ENCODE measurements around the gene SPNS2.
A peak's percentile ranks its signal among the peaks of the same experiment; 100 is the strongest.
"Not testable (repeated sequence)": the region's sequence is repeated elsewhere in the genome, so short reads cannot be mapped to it uniquely, and the experiment has no call there.

SPNS2 gene

DNA sequence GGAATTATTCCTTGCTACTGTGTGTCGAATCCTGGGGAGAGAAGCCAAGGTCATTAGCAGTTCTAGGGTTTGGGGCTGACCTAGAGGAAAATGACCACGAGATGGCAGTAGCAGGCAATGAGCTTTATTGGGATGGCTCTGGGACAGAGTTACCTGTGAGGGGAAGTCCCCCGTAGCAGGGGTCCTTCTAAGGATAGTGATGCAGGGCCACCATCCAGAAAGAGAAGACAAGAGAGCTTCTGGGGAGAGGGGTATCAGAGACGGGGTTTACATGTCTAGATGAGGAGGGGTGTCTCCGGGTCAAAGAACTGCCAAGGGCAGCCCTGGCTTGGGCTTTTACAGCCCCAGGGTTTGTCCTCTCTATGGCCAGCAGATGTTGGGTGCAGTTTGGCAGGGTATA is 68.1 kb downstream of the SPNS2 start:
- DNase-seq (ENCODE audit: low spot score) = peak; percentile 75

DNA sequence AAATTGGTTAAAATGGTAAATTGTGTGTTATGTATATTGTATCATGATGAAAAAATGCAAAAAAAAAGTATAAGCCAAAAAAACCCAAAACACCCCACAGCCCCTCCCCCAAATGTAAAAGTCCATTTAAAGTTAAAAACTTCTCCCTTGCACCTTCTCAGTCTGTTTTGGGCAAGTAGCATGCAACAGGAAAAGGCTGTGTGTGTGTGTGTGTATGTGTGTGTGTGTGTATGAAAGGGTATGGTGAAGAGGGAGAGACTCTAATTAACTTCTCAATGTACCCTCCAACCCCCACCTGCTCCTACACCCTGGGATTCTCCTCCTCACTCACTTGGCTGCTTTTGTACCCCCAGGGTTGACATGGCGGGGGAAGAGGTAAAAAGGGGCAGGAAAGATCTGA is 70.9 kb downstream of the SPNS2 start:
- no peak for DNase-seq (ENCODE audit: low spot score)

DNA sequence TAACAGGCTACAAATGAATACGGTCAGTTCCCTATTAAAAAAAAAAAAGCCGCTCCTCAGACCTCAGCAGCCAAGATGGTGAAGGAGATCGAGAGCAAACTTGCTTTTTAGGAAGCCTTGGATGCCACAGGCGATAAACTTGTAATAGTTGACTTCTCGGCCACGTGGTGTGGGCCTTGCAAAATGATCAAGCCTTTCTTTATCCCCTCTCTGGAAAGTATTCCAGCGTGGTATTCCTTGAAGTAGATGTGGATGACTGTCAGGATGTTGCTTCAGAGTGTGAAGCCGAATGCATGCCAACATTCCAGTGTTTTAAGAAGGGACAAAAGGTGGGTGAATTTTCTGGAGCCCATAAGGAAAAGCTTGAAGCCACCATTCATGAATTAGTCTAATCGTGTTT is 73.5 kb downstream of the SPNS2 start:
- no peak for DNase-seq (ENCODE audit: low spot score)

DNA sequence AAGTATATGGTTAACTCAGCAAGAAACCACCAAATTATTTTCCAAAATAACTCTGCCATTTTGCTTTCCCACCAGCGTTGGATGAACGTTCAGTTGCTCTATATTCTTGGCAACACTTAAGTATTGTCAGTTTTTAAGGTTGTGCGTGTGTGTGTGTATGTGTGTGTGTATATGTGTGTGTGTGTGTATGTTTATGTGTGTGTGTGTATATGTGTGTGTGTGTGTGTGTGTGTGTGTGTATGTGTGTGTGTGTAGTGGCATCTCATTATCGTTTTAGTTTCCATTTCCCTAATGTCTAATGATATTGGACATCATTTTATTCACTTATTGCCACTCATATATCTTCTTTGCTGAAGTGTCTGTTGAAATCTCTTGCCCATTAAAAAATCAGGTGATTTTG is 74.4 kb downstream of the SPNS2 start:
- DNase-seq (ENCODE audit: low spot score) = no peak

DNA sequence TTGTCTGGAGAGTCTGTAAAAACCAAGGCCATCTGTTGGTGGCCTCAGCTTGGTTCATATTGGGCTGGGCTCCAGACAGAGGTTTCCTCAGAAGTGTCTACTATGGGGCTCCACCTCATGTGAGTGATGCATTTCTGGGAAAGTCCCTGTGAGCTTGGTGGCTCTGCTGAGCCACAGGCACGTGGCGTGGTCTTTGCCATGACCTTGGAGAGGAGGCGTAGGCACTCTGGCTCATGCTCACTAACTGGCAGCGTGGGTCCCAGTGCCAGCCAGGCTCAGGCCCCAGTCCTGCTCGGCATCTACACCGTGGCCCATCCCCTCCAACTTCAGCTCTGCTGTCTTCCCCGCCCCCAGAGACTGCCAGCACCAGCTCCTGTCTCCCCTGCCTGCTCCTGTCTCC is 75.0 kb downstream of the SPNS2 start:
- DNase-seq (ENCODE audit: low spot score) = no peak

DNA sequence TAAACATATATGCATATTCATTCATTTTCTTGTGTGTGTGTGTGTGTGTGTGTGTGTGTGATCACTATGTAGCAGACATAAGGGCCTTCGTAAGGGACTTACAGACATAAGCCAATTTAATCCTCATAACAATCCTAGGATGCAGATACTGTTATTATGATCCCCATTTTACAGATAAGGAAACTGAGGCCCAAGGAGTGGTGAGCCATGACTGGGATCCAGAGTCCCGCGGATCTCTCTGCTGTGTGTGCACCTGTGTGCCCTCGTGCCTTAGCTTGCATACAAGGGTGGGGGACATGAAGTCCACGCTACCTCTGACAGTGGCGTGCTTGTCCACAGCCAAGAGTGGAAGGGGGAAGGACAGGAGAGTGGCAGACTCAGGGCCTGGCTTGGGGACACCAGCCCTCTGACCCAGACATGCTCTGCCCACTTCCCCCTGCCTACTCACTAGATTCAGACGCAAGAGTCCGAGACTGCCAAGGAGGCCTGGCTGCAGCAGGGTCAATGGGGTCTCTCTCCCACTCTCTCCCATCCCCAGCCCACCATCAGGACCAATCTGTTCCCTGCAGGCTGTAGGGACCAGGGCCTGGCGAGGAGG is 75.9 kb downstream of the SPNS2 start:
- no peak for DNase-seq (ENCODE audit: low spot score)

DNA sequence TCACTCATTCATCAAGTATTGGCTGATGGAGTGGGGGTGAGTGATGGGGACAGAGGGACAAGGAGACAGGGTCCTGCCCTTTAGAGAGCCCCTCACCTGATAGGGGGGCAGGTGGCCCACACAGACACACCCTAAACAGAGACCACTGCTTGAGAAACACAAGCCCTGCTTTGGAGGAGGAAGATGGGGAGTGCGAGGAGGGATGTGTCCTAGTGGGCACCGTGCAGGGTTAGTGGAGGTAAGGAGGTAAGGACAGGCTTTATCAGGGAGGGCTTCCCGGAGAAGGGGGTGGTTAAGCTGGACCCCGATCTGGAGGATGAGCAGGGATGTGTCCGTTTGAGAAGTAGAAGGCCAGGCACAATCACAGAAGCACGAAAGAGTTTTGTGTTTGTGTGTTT is 77.5 kb downstream of the SPNS2 start:
- DNase-seq (ENCODE audit: low spot score) = no peak

DNA sequence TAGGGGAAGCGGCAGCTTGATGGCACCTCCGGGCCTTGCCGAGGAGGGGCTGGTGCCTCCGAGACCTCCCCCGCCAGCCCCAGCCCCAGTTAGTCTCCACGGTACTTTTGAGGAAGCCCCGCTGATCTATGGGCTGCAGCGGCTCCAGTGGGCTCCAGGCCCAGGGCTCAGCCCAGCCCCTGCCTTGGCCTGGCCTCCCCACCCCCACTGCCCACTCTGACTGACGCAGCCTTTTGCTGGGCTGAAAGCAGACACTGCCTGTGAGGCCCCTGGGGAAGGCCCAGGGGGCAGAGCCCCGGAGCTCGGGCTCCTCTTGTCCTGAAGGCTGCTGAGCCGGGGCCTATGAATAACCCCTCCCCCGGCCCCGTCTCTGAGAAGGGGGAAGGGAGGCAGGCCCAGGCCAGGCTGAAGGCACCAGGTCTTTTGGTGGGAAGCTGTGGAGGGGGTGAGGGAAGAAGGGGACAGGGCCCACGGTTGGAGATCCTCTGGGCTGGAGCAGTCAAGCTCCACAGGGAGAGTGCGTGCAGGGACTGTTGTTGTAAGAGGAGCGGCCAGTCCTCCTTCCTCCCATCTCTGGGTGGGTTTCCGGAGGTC is 78.1 kb downstream of the SPNS2 start:
- DNase-seq (ENCODE audit: low spot score) = no peak

DNA sequence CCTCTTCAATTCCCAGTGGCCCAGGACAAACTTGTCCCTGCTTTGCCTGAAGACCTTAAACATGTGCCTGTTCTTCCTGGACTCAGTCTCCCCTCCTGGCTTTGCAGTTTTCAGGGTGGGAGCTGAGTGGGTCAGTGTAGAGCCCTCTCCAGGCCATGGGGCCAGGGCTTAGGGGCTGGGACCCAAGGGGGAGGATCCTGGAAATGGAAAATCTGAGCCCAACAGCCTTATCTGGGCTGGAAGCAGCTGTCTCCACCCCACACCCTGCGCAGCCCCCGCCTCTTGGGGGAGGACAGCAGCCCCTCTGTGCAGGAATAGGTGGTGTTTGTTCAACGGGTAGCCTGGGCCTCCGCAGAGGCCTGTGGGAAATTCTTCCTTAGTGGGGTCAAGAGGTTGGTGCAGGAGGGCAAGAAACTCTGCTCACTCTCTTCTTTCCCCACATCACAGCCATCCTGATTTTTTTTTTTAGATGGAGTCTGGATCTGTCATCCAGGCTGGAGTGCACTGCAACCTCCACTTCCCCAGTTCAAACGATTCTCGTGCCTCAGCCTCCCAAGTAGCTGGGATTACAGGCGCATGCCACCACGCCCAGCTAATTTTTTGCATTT is 78.8 kb downstream of the SPNS2 start:
- no peak for DNase-seq (ENCODE audit: low spot score)

DNA sequence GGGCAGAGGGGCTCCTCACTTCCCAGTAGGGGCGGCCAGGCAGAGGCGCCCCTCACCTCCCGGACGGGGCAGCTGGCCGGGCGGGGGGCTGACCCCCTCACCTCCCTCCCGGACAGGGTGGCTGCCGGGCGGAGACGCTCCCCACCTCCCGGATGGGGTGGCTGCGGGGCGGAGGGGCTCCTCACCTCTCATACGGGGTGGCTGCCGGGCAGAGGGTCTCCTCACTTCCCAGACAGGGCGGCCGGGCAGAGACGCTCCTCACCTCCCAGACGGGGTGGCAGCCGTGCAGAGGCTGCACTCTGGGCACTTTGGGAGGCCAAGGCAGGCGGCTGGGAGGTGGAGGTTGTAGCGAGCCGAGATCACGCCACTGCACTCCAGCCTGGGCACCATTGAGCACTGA is 79.7 kb downstream of the SPNS2 start:
- DNase-seq (ENCODE audit: low spot score) = not testable (repeated sequence)

DNA sequence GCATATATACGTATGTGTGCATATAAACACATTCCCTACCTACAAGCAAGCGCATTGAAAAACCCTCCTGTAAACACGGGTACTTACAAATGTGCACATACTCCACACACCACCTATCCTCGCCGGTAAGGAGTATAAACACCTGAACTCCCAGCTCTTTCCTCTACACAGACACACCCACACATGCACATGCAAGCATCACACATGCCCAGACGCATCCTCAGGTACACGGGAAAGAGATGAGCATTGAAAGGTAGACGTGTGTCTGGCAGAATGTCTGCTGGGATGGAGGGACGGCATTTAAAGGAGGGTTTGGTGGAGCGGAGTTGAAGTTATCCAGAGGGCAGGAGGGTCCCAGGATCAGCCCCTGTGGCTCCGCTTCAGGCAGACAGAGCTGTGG is 81.0 kb downstream of the SPNS2 start:
- no peak for DNase-seq (ENCODE audit: low spot score)

DNA sequence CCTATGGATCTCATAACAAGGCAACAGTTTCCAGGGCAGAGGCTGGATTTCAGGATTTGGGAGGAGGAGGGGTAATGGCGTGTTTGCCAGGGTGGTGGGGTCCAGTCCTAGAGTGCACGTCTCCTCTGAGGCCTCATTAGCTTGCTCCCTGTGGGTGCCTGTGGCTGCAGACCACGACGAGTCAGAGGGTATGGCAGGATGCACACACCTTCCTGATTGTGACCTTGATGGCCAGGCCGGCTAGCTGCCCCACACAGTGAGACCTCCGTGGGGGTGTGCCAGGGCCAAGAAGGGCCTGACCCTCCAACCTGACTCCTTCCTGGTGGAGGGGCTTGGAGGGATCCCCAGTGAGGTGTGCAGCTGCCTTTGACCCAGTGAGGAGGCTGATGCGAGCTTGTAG is 81.6 kb downstream of the SPNS2 start:
- no peak for DNase-seq (ENCODE audit: low spot score)

DNA sequence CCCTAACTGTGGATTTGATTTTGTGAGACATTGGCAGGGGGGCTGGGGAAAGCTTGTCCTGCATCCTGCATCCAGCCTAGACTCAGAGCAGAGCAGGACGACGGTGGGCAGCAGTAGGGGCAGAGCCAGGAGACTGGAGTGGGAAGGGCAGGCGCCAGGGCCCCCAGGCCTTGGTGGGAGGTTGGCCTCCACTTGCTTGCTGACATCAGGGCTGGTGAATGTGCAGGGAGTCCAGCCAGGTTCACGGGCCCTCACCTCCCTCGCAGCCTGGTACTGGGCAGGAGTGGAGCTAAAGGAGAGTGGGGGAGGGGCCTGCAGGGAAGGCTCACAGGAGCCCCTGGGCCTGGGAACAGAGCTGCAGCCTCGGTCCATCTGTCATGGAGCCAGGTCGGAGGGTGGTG is 83.4 kb downstream of the SPNS2 start:
- no peak for DNase-seq (ENCODE audit: low spot score)

DNA sequence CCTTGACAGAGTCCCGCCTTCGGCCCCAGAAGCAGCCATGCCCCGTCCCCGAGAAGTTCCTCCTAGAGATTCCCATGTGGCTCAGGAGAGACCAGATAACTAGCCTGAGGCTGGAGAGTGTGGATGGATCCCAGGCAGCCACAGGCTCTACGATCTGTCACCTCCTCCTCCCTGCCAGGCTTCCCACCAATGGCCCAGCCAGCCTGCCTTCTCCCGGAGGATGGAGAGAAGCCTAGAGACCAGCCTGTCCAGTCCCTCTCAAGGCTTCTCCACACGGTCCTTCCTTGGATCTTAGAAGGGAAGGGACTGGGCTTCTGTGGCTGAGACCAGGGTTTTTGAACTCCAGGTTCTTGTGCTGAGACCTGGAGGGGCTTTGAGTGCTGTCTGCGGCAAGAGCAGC is 84.0 kb downstream of the SPNS2 start:
- DNase-seq (ENCODE audit: low spot score) = no peak

DNA sequence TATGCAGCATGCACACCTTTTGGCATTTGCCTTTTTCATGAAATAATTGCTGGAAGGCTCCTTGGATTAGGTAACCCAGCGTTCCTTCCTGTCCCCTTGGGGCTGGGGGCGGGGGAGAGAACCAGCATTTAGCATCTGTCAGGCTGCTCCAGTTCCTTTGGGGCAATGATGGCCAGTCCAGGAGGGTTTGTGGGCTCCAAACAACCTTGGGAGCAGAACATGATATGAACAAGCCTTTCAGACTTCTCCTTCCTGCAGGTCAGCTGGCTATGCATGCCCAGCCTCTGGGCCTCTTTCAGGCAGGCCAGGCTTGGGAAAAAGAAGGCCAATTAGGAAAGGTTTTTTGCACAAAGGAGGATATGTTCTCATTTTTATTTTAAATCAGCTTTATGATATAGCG is 84.5 kb downstream of the SPNS2 start:
- DNase-seq (ENCODE audit: low spot score) = no peak

DNA sequence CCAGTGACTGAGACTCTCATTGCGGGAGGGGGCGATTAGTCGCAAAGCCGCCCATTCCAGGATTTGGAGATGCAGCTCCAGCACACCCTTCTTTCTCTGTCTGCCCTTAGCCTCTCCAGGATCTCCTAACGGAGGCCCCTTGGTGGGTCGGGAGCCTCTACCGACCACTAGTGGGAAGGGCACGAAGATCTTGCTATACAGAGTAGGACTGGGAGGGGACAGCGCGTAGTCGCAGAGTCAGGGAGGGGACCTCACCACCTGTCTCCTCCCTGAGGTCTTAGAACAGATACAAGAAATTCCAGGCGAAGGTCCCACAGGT is 85.1 kb downstream of the SPNS2 start:
- DNase-seq (ENCODE audit: low spot score) = no peak

DNA sequence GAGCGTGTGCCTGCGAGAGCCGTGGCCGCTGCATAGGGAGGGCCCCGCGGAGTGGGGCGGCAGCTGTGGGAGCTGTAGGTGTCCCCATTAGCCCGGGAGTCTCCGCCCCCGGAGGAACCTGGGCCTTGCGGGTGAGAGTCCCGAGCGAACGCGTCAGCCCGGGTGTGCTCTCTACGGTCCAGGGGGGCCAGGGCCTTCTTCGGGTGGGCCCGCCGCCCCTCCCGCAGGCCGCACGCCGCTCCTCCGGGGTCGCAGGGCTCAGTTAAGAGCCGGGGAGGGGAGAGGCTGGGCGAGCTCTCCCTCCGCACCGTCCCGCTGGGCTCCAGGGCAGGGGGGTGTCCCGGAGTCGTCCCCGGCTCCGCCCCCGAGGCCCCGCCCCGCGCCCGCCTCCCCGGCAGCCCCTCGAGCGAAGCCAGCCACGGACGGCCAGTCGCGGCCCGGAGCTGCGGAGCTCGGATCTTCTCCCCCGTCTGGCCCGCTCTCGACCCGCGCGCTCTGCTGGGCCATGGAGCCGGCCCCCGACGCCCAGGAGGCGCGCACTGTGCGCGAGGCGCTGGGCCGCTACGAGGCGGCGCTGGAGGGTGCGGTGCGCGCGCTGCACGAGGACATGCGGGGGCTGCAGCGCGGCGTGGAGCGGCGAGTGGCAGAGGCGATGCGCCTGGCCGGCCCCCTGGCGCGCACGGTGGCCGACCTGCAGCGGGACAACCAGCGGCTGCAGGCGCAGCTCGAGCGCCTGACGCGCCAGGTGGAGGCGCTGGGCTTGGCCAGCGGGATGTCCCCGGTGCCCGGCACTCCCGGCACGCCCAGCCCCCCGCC is 85.6 kb downstream of the SPNS2 start, which contains the start of gene SMTNL2:
TSS of gene SMTNL2 (plus strand) at position 429 of the 816 bp plus-strand sequence. CDS start at position 506, 77 bp downstream.
- DNase-seq (ENCODE audit: low spot score) = peak; percentile 41

DNA sequence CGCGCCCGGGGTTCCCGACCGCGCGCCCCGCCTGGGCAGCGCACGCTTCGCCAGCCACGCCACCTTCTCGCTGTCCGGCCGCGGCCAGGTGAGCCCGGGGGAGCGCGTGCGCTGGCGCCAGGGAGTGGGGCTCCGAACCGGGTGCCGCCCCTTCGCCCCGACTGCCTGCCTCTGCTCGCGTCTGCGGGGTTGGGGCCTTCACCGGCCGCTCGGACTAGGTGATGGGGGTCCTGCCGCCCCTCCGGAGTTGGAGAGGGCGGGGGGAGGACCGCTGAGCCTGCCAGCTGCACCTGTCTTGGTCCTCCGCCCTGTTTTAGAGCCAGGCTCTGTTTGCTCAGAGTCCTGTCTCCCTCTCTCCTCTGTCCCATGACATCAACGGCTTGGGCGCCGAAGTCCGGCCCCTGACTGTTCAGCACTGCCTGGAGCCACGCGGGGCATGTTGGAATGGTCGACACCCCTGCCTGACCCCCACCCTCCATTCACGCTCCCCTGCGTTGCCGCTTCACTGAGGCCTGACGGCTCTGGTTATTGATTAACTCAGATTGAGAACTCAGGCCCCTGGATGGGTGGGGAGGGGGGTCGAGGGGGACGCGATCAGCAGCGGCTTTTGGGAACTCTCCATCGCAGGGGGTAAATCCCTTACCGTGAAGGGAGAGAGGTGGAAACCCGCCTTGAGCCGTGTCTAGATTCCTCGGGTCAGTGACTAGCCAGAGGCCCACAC is 86.4 kb downstream of the SPNS2 start:
- DNase-seq (ENCODE audit: low spot score) = no peak

DNA sequence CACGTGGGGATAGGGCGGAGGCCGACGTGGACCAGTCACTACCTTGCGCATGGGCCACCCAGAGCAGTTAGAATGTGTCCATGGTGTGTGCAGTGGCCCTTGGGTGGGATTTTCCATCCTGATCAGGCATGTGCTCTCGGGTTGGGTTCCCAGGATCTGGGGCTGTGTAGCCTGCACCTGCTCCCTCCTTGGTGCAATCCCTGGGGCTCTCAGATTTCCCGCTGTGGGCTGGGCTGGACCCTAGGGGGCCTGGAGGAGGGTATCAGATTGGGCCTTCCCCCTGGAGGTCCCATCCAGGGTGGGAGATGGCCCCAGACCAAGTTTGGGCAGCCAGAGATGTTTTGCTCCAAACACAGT is 86.9 kb downstream of the SPNS2 start:
- DNase-seq (ENCODE audit: low spot score) = no peak

DNA sequence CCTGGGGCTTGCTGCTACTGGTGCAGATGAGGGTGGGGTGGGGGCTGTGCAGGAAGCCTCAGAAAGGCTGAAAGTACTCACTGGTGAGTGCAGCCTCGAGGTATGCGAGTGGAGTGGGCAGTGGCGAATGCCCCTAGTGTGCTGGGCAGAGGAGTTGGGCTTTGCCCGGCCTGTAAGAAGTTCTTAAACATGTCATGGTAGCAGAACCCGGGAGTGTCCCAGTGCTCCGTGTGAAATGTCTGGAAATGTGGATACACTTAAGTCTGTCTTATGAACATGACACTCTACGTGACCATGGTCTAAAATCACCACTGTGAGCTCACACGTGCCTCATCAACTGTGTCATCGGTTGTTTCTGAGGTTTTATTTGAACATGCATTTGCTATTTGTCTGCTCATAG is 87.4 kb downstream of the SPNS2 start:
- no peak for DNase-seq (ENCODE audit: low spot score)

DNA sequence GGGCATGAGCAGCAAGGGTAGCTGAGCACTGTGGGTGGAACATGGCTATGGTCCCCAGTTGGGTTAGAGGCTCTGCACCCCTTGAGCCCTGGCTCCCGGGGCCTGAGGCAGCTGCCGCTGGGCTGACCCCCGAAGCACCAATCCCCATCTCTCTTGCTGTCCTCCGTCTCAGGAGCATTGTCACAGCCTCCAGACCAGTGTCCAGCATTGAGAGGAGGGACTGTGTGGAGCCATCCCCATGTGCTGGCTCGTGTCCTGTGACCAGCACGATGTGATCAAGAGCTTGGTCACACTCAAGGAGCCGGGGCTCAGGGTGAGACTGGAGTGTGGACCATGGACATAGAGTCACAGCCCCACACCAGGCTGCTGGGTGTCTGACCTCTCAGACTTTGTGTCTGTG is 88.5 kb downstream of the SPNS2 start:
- no peak for DNase-seq (ENCODE audit: low spot score)

DNA sequence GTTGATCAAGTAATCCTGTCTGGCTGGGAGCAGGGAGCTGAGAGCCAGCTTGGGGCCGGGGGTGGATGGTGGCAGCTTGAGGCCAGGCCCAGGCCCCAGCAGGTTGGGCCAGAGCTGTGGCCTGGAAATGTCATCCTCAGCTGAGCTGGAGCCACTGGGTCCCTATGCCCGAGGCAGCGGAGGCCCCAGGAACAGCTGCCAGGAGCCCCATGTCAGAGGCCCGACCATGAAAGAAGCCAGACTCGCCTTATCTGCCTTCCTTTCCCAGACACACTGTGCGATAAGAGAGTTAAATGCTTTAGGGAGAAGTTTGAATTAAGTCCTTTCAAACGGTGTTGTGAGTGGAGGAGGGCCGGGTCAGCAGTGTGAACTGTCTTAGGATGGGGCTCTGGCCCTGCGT is 89.1 kb downstream of the SPNS2 start:
- DNase-seq (ENCODE audit: low spot score) = no peak

DNA sequence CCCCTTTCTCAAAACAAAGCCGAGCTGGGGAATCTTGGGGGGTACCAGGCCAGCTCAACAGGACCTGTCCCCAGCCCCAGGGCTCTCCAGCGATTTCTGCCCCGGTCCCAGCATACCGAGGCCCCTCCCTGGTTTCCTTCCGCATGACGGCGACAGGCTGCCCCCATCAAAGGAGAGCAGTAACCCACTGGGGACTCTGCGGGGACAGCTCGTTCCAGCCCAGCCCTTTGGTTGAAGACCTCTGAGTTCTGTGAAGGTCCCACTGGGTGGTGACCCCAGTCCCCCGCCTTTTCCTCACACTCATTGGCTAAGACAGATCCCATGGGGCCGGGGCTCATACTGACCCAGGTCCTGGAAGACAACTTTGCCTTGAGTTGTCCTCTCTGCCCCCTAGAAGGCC is 89.7 kb downstream of the SPNS2 start:
- DNase-seq (ENCODE audit: low spot score) = no peak

All from GM03348 (cell line).